SK-N-SH (cell line): ENCODE data around the gene HOXD10. TPM values are rescaled to one million over a fixed set of nuclear protein-coding genes. Genes with fewer than 3 reads are reported as not detected.

Experiments
- CTCF ChIA-PET: fragments of 300-600, 350-600 bp; formaldehyde crosslinking; extraction: SDS; loops from one replicate; lab custom pipeline; 2021; lab: Yijun Ruan, JAX
- POLR2A ChIA-PET: fragments of 350-600 bp; sonication (Branson Sonifier 250); formaldehyde crosslinking; extraction: SDS; loops from one replicate; lab custom pipeline; 2020; ENCODE audit warnings: antibody characterized with exemption, inconsistent platforms; lab: Yijun Ruan, JAX
- DNase-seq: peaks from one replicate; pipeline ENCODE4 v3.0.0; 2012
- H2AFZ ChIP-seq: fragments of 200-600 bp; sonication (generic); 2 replicates; pipeline ENCODE4 v1.8.1; 2016; ENCODE audit warnings: antibody characterized with exemption, mild to moderate bottlenecking, low read depth
- H3F3A ChIP-seq: fragments of 200-600 bp; sonication (generic); replicated peaks from 2 replicates; pipeline ENCODE3; 2016; ENCODE audit warnings: antibody characterized with exemption, mild to moderate bottlenecking; ENCODE audit not compliant: insufficient read depth
- H3K27ac ChIP-seq, 2 experiments: fragments of 200-500 bp in 1 of 2; fragments of 200-600 bp in 1 of 2; sonication (Bioruptor generic) in 1 of 2; sonication (generic), shearing (Covaris generic) in 1 of 2; 2 replicates each; pipeline versions ENCODE4 v1.5.1 to v1.6.1; 2014 to 2016; ENCODE audit warnings: low read depth in 2 of 2, inconsistent platforms in 1 of 2, low read length in 1 of 2, mild to moderate bottlenecking in 1 of 2, mixed read lengths in 1 of 2
- H3K27me3 ChIP-seq: fragments of 200-600 bp; sonication (generic), shearing (Covaris generic); 2 replicates; pipeline ENCODE4 v1.6.1; 2016; ENCODE audit warnings: mixed run types; ENCODE audit not compliant: insufficient read depth
- H3K36me3 ChIP-seq, 2 experiments: fragments of 200-500 bp in 1 of 2; fragments of 200-600 bp in 1 of 2; sonication (Bioruptor generic) in 1 of 2; sonication (generic) in 1 of 2; replicated peaks in 1 of 2; 2 replicates each; pipeline versions ENCODE3 to v1.5.1; 2014 to 2016; ENCODE audit warnings: low read length in 1 of 2, mild to moderate bottlenecking in 1 of 2; ENCODE audit not compliant: insufficient read depth in 2 of 2, control insufficient read depth in 1 of 2
- H3K4me1 ChIP-seq, 2 experiments: fragments of 200-500 bp in 1 of 2; fragments of 200-600 bp in 1 of 2; sonication (Bioruptor generic) in 1 of 2; sonication (generic), shearing (Covaris generic) in 1 of 2; 2 replicates each; pipeline versions ENCODE4 v1.5.1 to v1.6.1; 2014 to 2016; ENCODE audit warnings: low read depth in 1 of 2, low read length in 1 of 2, mixed run types in 1 of 2; ENCODE audit not compliant: insufficient read depth in 2 of 2, control insufficient read depth in 1 of 2
- H3K4me2 ChIP-seq: fragments of 200-600 bp; sonication (generic), shearing (Covaris generic); 2 replicates; pipeline ENCODE4 v1.6.1; 2017; ENCODE audit warnings: mixed run types
- H3K4me3 ChIP-seq, 2 experiments: fragments of 200-500 bp in 1 of 2; fragments of 200-600 bp in 1 of 2; sonication (Bioruptor generic) in 1 of 2; sonication (generic), shearing (Covaris generic) in 1 of 2; 2 replicates each; pipeline versions ENCODE4 v1.5.1 to v1.8.1; 2014 to 2016; ENCODE audit warnings: low read depth in 2 of 2, inconsistent platforms in 1 of 2, low read length in 1 of 2, mild to moderate bottlenecking in 1 of 2, mixed read lengths in 1 of 2, moderate library complexity in 1 of 2
- H3K79me2 ChIP-seq: fragments of 200-600 bp; sonication (generic); 2 replicates; pipeline ENCODE4 v1.8.1; 2017; ENCODE audit warnings: mild to moderate bottlenecking; ENCODE audit not compliant: insufficient read depth
- H3K9ac ChIP-seq: fragments of 200-600 bp; sonication (generic); 2 replicates; pipeline ENCODE4 v1.6.1; 2017; ENCODE audit warnings: mixed run types
- H3K9me2 ChIP-seq: fragments of 200-600 bp; sonication (generic); 2 replicates; pipeline ENCODE4 v1.6.1; 2017; ENCODE audit warnings: mixed run types
- H3K9me3 ChIP-seq: fragments of 200-600 bp; sonication (generic); 2 replicates; pipeline ENCODE4 v1.6.1; 2017; ENCODE audit warnings: mixed run types, mild to moderate bottlenecking, moderate library complexity
- H4K20me1 ChIP-seq: fragments of 200-600 bp; sonication (generic); 2 replicates; pipeline ENCODE4 v1.6.1; 2017; ENCODE audit warnings: mild to moderate bottlenecking, mixed run types; ENCODE audit not compliant: insufficient read depth
- ELF1 ChIP-seq: IDR thresholded peaks from 2 replicates; pipeline ENCODE4 v1.4.0; 2012
- EZH2phosphoT487 ChIP-seq: fragments of 200-600 bp; sonication (generic); IDR thresholded peaks from 2 replicates; pipeline ENCODE4 v1.6.1; 2017; ENCODE audit warnings: low read depth, mixed run types, mild to moderate bottlenecking, antibody characterized with exemption, moderate library complexity, borderline replicate concordance
- FOSL2 ChIP-seq: IDR thresholded peaks from 2 replicates; pipeline ENCODE4 v1.4.0; 2012; ENCODE audit warnings: low read depth, mild to moderate bottlenecking, moderate library complexity, borderline replicate concordance
- FOXJ3 ChIP-seq: sonication (generic); formaldehyde crosslinking; IDR thresholded peaks from 2 replicates; pipeline ENCODE4 v1.5.1; 2020; ENCODE audit warnings: mild to moderate bottlenecking, missing genetic modification reagents
- MXI1 ChIP-seq: IDR thresholded peaks from 2 replicates; pipeline ENCODE4 v1.6.1; 2012; ENCODE audit warnings: mild to moderate bottlenecking, low read depth, low read length, improper control_type of control experiment
- NRF1 ChIP-seq: IDR thresholded peaks from 2 replicates; pipeline ENCODE4 v1.6.1; 2012; ENCODE audit warnings: low read depth, mild to moderate bottlenecking, low read length
- POLR2AphosphoS5 ChIP-seq: IDR thresholded peaks from 2 replicates; pipeline ENCODE4 v1.6.1; 2012; ENCODE audit warnings: low read depth, low read length
- REST ChIP-seq: IDR thresholded peaks from 2 replicates; pipeline ENCODE4 v1.6.1; 2012; ENCODE audit warnings: mild to moderate bottlenecking, low read depth, low read length, moderate library complexity
- SMC3 ChIP-seq: IDR thresholded peaks from 2 replicates; pipeline ENCODE4 v1.6.1; 2012; ENCODE audit warnings: low read depth, low read length, improper control_type of control experiment
- TAF1 ChIP-seq: IDR thresholded peaks from 2 replicates; pipeline ENCODE4 v1.6.1; 2012; ENCODE audit warnings: low read depth, mild to moderate bottlenecking, low read length, moderate library complexity, borderline replicate concordance
- WGBS: methylation state at CpG from one replicate; pipeline ENCODE4 v1.1.6; 2017; ENCODE audit warnings: low lambda C conversion rate; 5-methylcytosine and 5-hydroxymethylcytosine counted together
- polyA plus RNA-seq, 3 experiments: library from polyadenylated mRNA; depleted of rRNA; stranded (reverse); fragments of >200 nt; gene quantifications; 2 replicates each; pipeline ENCODE4 v1.2.3, GENCODE V29; 2012
- TF ChIP-seq, protein P1 (sequence below): IDR thresholded peaks from 2 replicates; pipeline ENCODE4; 2012
- TF ChIP-seq, protein P2 (sequence below): fragments of 150-350 bp; IDR thresholded peaks from 2 replicates; pipeline ENCODE4 v1.6.1; 2017; ENCODE audit warnings: antibody characterized with exemption, low read length, low read depth, borderline replicate concordance
- TF ChIP-seq, protein P3 (sequence below): IDR thresholded peaks from 2 replicates; pipeline ENCODE4 v1.4.0; 2012; ENCODE audit warnings: low read depth, borderline replicate concordance
- TF ChIP-seq, protein P4 (sequence below): fragments of 150-350 bp; IDR thresholded peaks from 2 replicates; pipeline ENCODE4 v1.6.1; 2016; ENCODE audit warnings: mild to moderate bottlenecking, low read depth, low read length
- TF ChIP-seq, protein P5 (sequence below): IDR thresholded peaks from 2 replicates; pipeline ENCODE4 v1.4.0; 2012; ENCODE audit warnings: low read depth, borderline replicate concordance
- TF ChIP-seq, protein P6 (sequence below): fragments of 200-600 bp; sonication (generic); IDR thresholded peaks from 2 replicates; pipeline ENCODE4 v1.6.1; 2017; ENCODE audit warnings: antibody characterized with exemption, mild to moderate bottlenecking, moderate library complexity

The HOXD10 gene
- polyA plus RNA-seq, 1 of the 3 experiments (the other 2 are of a cell fraction), result 0.10 TPM

GRCh38 chr2:176128172-176128981 is 11.8 kb downstream of the HOXD10 start:
- 97% methylated on average over 49 of the region's 49 CpGs for WGBS
- Histone ChIP-seq H3K4me2 (0 out of 2 replicates have a peak overlapping the region, but pooled peaks have one; percentile 85), H2AFZ (no peak overlapping the region), H3K9ac (no peak overlapping the region), H3K79me2 (peaks cover 10% of the 10 kb centered on the region), H3K4me1 (peaks cover 10 to 28% of the 10 kb centered on the region in 2 experiments; a peak in 3 of 4 replicates), H3K27ac (no peak overlapping the region), H3K9me3 (no peaks in the 10 kb centered on the region), H3K27me3 (no peaks in the 10 kb centered on the region), H3K4me3 (no peak overlapping the region)
- no peak for DNase-seq
- ChIA-PET POLR2A (interaction anchor here (6.3 kb wide), 1 partner anchor 446 kb away, joined by 34 read pairs; no protein-coding TSS in a partner anchor), CTCF (interaction anchor here (0.9 to 26.1 kb wide), 18 partner anchors 12 to 1036 kb away, joined by 3 to 1047 read pairs (median 10); partner anchors contain the start of gene HOXD10)
- no peak for TF ChIP-seq REST
- TF ChIP-seq, protein P1, sequence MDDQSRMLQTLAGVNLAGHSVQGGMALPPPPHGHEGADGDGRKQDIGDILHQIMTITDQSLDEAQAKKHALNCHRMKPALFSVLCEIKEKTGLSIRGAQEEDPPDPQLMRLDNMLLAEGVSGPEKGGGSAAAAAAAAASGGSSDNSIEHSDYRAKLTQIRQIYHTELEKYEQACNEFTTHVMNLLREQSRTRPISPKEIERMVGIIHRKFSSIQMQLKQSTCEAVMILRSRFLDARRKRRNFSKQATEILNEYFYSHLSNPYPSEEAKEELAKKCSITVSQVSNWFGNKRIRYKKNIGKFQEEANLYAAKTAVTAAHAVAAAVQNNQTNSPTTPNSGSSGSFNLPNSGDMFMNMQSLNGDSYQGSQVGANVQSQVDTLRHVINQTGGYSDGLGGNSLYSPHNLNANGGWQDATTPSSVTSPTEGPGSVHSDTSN, result no peak
- TF ChIP-seq MXI1, result no peak
- TF ChIP-seq, protein P2, sequence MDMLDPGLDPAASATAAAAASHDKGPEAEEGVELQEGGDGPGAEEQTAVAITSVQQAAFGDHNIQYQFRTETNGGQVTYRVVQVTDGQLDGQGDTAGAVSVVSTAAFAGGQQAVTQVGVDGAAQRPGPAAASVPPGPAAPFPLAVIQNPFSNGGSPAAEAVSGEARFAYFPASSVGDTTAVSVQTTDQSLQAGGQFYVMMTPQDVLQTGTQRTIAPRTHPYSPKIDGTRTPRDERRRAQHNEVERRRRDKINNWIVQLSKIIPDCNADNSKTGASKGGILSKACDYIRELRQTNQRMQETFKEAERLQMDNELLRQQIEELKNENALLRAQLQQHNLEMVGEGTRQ, result no peak
- TF ChIP-seq NRF1, result no peak
- TF ChIP-seq TAF1, result no peak
- TF ChIP-seq, protein P3, sequence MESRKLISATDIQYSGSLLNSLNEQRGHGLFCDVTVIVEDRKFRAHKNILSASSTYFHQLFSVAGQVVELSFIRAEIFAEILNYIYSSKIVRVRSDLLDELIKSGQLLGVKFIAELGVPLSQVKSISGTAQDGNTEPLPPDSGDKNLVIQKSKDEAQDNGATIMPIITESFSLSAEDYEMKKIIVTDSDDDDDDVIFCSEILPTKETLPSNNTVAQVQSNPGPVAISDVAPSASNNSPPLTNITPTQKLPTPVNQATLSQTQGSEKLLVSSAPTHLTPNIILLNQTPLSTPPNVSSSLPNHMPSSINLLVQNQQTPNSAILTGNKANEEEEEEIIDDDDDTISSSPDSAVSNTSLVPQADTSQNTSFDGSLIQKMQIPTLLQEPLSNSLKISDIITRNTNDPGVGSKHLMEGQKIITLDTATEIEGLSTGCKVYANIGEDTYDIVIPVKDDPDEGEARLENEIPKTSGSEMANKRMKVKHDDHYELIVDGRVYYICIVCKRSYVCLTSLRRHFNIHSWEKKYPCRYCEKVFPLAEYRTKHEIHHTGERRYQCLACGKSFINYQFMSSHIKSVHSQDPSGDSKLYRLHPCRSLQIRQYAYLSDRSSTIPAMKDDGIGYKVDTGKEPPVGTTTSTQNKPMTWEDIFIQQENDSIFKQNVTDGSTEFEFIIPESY, result no peak
- no peak for TF ChIP-seq FOSL2
- TF ChIP-seq FOXJ3 (CRISPR knock-in tag), result no peak
- no peak for TF ChIP-seq ELF1
- no peak for TF ChIP-seq POLR2AphosphoS5
- TF ChIP-seq, protein P4, sequence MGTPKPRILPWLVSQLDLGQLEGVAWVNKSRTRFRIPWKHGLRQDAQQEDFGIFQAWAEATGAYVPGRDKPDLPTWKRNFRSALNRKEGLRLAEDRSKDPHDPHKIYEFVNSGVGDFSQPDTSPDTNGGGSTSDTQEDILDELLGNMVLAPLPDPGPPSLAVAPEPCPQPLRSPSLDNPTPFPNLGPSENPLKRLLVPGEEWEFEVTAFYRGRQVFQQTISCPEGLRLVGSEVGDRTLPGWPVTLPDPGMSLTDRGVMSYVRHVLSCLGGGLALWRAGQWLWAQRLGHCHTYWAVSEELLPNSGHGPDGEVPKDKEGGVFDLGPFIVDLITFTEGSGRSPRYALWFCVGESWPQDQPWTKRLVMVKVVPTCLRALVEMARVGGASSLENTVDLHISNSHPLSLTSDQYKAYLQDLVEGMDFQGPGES, result no peak
- TF ChIP-seq, protein P5, sequence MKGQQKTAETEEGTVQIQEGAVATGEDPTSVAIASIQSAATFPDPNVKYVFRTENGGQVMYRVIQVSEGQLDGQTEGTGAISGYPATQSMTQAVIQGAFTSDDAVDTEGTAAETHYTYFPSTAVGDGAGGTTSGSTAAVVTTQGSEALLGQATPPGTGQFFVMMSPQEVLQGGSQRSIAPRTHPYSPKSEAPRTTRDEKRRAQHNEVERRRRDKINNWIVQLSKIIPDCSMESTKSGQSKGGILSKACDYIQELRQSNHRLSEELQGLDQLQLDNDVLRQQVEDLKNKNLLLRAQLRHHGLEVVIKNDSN, result no peak
- no peak for TF ChIP-seq EZH2phosphoT487
- TF ChIP-seq, protein P6, sequence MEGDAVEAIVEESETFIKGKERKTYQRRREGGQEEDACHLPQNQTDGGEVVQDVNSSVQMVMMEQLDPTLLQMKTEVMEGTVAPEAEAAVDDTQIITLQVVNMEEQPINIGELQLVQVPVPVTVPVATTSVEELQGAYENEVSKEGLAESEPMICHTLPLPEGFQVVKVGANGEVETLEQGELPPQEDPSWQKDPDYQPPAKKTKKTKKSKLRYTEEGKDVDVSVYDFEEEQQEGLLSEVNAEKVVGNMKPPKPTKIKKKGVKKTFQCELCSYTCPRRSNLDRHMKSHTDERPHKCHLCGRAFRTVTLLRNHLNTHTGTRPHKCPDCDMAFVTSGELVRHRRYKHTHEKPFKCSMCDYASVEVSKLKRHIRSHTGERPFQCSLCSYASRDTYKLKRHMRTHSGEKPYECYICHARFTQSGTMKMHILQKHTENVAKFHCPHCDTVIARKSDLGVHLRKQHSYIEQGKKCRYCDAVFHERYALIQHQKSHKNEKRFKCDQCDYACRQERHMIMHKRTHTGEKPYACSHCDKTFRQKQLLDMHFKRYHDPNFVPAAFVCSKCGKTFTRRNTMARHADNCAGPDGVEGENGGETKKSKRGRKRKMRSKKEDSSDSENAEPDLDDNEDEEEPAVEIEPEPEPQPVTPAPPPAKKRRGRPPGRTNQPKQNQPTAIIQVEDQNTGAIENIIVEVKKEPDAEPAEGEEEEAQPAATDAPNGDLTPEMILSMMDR, result no peak
- TF ChIP-seq SMC3, result no peak
- TF ChIP-seq, all 33 proteins: peak for 0
- H3K9me2 ChIP-seq, result no peaks in the 10 kb centered on the region
- H4K20me1 ChIP-seq, result no peaks in the 10 kb centered on the region
- peaks cover 11% of the 10 kb centered on the region for H3F3A ChIP-seq
- H3K36me3 ChIP-seq, result no peaks in the 10 kb centered on the region
